Measurements from ENCODE around the gene RAET1E.

DNA sequence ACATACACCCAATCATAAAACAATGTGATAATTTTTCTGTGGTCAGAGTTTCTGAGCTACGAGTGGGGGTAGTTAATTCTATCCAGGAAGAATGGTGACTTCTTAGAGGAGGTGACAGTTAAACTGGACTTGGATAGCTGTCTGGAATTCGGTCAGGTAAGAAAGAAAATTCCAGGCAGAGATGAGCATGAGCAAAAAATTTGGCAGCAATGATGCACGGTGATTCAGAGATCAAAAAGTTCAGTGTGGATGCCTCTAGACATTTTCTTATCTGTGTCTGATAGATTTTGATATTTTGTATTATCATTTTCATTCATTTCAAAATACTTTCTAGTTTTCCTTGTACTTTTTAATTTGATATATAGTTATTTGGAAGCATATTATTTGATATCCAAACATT, 12.0 kb downstream of the RAET1E start:
- TF ChIP-seq, protein P1, sequence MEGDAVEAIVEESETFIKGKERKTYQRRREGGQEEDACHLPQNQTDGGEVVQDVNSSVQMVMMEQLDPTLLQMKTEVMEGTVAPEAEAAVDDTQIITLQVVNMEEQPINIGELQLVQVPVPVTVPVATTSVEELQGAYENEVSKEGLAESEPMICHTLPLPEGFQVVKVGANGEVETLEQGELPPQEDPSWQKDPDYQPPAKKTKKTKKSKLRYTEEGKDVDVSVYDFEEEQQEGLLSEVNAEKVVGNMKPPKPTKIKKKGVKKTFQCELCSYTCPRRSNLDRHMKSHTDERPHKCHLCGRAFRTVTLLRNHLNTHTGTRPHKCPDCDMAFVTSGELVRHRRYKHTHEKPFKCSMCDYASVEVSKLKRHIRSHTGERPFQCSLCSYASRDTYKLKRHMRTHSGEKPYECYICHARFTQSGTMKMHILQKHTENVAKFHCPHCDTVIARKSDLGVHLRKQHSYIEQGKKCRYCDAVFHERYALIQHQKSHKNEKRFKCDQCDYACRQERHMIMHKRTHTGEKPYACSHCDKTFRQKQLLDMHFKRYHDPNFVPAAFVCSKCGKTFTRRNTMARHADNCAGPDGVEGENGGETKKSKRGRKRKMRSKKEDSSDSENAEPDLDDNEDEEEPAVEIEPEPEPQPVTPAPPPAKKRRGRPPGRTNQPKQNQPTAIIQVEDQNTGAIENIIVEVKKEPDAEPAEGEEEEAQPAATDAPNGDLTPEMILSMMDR (IDR thresholded peaks at IDR 0.05; ENCODE audit: low read length) = no peak
- no peak for TF ChIP-seq EZH2 (optimal IDR thresholded peaks at IDR 0.05; ENCODE audit: low read depth, low read length)
